ENCODE measurements around the gene NLN.
"Not testable (repeated sequence)": the region's sequence is repeated elsewhere in the genome, so short reads cannot be mapped to it uniquely, and the experiment has no call there.

NLN gene

DNA sequence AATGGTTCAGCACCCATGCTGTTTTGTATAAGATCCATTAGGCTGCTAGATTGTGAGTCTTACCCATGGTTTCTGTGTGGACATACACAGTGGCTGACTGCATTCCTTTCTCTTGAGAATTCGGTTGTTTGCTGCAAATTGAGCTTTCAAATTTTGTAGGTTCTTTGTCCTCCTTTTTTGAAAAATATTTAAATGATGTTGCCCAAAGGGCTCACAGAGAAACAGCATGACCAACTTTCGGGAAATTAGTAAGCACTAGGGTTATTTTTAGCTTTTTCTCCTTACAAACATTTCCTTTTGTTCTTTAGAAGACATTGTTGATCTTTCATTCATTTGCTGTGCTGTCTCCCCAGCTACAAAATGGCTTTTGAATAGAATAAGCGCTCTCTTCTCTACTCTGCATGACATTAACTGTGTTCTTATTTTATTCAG is 79.4 kb downstream of the NLN start:
- H3K4me1 ChIP-seq (ENCODE audit: insufficient read depth, low read length) = no peaks in the 10 kb centered on the region
- no peaks in the 10 kb centered on the region for H3K9me3 ChIP-seq (ENCODE audit: insufficient read depth, low read depth, low read length)
- peaks cover 84% of the 10 kb centered on the region for H3K36me3 ChIP-seq (ENCODE audit: insufficient read depth, low read depth, low read length)
- no peaks in the 10 kb centered on the region for H3K27me3 ChIP-seq (ENCODE audit: insufficient read depth, low read length)
- H3K4me3 ChIP-seq (ENCODE audit: low read length) = no peak overlapping the region
- H3K9ac ChIP-seq (ENCODE audit: low read depth, low read length) = no peak overlapping the region
- H3K27ac ChIP-seq (ENCODE audit: low read length) = no peak overlapping the region

DNA sequence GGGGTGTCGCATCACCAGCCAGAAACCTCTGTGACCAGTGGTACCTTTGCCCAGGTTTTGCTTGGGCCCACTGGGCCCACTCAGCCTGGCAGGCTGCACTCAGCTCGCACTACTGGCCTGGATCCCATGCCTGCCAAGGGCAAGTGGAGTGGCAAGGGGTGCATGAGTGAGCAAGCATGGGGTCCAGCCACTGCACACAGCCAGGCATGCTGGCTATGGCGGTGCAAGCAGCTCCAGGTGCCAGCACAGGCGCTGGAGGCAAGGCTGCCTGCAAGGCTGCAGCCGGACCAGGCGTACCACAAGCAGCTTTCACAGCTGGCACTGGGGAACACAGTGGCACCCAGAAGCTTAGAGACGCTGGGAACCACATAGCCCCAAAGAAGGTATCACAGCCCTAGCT is 80.1 kb downstream of the NLN start:
- H3K9ac ChIP-seq (ENCODE audit: low read depth, low read length) = no peak overlapping the region
- no peaks in the 10 kb centered on the region for H3K27me3 ChIP-seq (ENCODE audit: insufficient read depth, low read length)
- H3K9me3 ChIP-seq (ENCODE audit: insufficient read depth, low read depth, low read length) = no peaks in the 10 kb centered on the region
- H3K4me3 ChIP-seq (ENCODE audit: low read length) = no peak overlapping the region
- H3K27ac ChIP-seq (ENCODE audit: low read length) = no peak overlapping the region
- H3K36me3 ChIP-seq (ENCODE audit: insufficient read depth, low read depth, low read length) = peaks cover 82% of the 10 kb centered on the region
- H3K4me1 ChIP-seq (ENCODE audit: insufficient read depth, low read length) = no peaks in the 10 kb centered on the region

DNA sequence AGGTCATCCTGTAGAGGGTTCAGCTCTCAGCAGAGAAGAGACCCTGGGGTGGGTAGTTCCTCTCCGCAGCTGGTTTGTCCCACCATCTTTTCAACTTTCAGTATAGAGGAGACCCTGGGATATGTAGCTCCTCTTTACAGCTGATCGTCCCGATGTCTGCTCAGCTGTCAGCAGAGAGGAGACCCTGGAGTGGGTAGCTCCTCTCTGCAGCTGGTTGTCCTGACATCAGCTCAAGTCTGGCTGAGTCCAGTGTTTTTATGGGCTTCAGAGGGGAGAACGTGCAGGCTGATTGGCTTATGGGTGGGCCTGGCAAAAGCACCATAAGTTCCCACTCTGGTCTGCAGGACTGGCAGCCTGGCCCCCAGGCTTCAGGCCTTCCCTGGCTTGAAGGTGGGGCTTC is 80.8 kb downstream of the NLN start:
- Histone ChIP-seq H3K4me1 (ENCODE audit: insufficient read depth, low read length) (no peaks in the 10 kb centered on the region), H3K9me3 (ENCODE audit: insufficient read depth, low read depth, low read length) (no peaks in the 10 kb centered on the region), H3K27ac (ENCODE audit: low read length) (no peak overlapping the region), H3K9ac (ENCODE audit: low read depth, low read length) (no peak overlapping the region), H3K4me3 (ENCODE audit: low read length) (no peak overlapping the region), H3K27me3 (ENCODE audit: insufficient read depth, low read length) (no peaks in the 10 kb centered on the region), H3K36me3 (ENCODE audit: insufficient read depth, low read depth, low read length) (peaks cover 79% of the 10 kb centered on the region)

DNA sequence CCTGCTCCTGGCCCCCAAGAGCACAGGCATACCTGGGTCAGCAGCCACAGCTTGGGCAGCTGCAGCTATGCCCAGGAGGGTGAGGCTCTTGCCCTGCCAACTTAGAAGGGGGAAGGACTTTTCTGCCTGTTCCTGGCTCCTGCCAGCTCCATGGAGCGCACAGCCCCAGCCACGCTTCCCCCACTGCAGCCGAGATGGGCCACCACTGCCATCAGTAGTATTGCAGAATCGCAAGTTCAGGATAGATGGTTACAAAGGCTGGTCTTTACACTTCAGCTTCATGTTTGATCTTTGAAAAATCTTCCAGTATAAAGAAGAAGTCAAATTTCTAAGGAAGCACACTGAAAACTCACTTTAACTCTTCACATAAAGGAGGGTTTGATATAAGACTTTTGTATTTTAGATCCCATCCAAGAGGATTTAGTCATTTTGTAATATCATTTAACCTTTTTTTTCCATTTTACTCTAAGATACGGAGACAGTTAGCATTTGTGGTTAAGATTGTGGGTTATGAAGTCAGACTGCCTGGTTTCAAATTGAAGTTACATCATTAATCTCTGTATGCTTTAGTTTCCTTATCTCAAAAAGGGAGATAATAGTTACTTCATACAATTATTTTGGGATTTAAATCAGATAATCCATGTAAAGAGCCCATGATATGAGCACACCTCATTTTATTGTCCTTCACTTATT is 81.8 kb downstream of the NLN start:
- Histone ChIP-seq H3K36me3 (ENCODE audit: insufficient read depth, low read depth, low read length) (peaks cover 81% of the 10 kb centered on the region), H3K9ac (ENCODE audit: low read depth, low read length) (no peak overlapping the region), H3K4me1 (ENCODE audit: insufficient read depth, low read length) (no peaks in the 10 kb centered on the region), H3K27ac (ENCODE audit: low read length) (no peak overlapping the region), H3K4me3 (ENCODE audit: low read length) (no peak overlapping the region), H3K27me3 (ENCODE audit: insufficient read depth, low read length) (no peaks in the 10 kb centered on the region), H3K9me3 (ENCODE audit: insufficient read depth, low read depth, low read length) (no peaks in the 10 kb centered on the region)

DNA sequence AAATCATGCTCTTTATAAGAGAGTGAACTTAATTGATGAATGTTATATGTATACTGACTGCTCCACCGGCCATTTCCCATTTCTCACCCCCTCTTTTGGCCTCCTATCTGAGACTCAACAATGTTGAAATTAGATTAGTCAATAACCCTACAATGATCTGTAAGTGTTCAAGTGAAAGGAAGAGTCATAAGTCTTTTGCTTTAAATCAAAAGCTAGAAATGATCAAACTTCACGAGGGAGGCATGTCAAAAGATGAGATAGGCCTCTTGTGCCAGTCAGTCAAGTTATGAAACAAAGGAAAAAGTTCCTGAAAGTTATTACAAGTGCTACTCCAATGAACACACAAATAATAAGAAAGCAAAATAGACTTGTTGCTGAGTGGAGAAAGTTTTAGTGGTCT is 83.1 kb downstream of the NLN start:
- Histone ChIP-seq H3K9me3 (ENCODE audit: insufficient read depth, low read depth, low read length) (no peaks in the 10 kb centered on the region), H3K36me3 (ENCODE audit: insufficient read depth, low read depth, low read length) (peaks cover 83% of the 10 kb centered on the region), H3K9ac (ENCODE audit: low read depth, low read length) (no peak overlapping the region), H3K27ac (ENCODE audit: low read length) (no peak overlapping the region), H3K4me1 (ENCODE audit: insufficient read depth, low read length) (no peaks in the 10 kb centered on the region), H3K27me3 (ENCODE audit: insufficient read depth, low read length) (no peaks in the 10 kb centered on the region), H3K4me3 (ENCODE audit: low read length) (no peak overlapping the region)

DNA sequence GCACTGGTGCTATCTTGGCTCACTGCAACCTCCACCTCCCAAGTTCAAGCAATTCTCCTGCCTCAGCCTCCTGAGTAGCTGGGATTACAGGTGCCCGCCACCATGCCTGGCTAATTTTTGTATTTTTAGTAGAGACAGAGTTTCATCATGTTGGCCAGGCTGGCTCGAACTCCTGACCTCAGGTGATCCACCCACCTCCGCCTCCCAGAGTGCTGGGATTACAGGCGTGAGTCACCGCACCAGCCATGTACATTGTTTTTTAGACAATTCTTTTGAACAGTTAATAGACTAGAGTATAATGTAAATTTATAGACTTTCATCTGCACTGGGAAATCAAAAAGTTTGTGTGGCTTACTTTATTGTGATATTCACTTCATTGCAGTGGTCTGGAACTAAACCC is 85.5 kb downstream of the NLN start:
- not testable (repeated sequence) for H3K9ac ChIP-seq (ENCODE audit: low read depth, low read length); H3K27me3 ChIP-seq (ENCODE audit: insufficient read depth, low read length); H3K27ac ChIP-seq (ENCODE audit: low read length); H3K4me3 ChIP-seq (ENCODE audit: low read length); H3K9me3 ChIP-seq (ENCODE audit: insufficient read depth, low read depth, low read length); H3K4me1 ChIP-seq (ENCODE audit: insufficient read depth, low read length)
- peaks cover 89% of the 10 kb centered on the region for H3K36me3 ChIP-seq (ENCODE audit: insufficient read depth, low read depth, low read length)

DNA sequence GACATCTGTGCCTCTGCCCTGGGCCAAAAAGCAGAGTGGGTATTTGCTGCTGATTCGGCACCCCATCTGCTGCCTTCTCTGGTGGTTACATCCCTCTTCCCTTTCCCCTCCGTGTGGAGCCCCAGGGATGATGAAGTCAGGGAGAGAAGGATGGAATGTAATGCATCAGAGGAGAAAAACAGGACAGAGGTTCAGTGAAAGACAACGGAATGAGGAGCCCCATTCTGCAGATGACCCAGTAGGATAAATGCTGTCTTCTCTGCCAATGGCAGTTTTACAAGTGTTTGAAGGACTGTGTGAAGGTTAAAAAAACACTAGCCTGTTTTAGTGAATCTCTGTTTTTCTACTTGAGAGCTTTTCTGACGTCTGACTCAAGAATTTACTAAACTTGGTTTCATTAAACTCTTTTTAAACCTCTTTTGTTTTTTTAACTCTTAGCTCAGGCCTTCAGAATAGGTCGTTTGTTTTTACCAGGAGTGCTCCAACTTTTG is 86.3 kb downstream of the NLN start:
- H3K27ac ChIP-seq (ENCODE audit: low read length) = no peak overlapping the region
- H3K9ac ChIP-seq (ENCODE audit: low read depth, low read length) = no peak overlapping the region
- H3K4me3 ChIP-seq (ENCODE audit: low read length) = no peak overlapping the region
- no peaks in the 10 kb centered on the region for H3K4me1 ChIP-seq (ENCODE audit: insufficient read depth, low read length)
- no peaks in the 10 kb centered on the region for H3K9me3 ChIP-seq (ENCODE audit: insufficient read depth, low read depth, low read length)
- peaks cover 93% of the 10 kb centered on the region for H3K36me3 ChIP-seq (ENCODE audit: insufficient read depth, low read depth, low read length)
- no peaks in the 10 kb centered on the region for H3K27me3 ChIP-seq (ENCODE audit: insufficient read depth, low read length)

DNA sequence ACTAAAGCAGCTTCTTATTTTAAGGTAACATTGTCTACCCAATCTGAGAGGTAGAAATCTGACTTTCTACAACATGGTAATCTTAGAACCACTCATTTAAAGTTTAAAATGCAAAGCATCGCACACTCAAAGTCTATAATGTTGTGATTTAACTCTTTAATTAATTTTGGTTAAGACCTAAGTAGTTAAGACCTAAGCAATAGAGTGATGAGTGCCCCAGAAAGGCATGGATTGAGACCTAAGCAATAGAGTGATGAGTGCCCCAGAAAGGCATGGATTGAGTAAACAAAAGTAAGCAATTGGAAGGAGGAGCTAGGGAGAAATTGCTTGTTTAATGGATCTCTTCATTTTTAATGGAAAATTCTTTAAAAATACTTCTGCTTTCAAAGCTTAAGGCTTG is 86.8 kb downstream of the NLN start:
- H3K9me3 ChIP-seq (ENCODE audit: insufficient read depth, low read depth, low read length) = no peaks in the 10 kb centered on the region
- no peaks in the 10 kb centered on the region for H3K27me3 ChIP-seq (ENCODE audit: insufficient read depth, low read length)
- H3K27ac ChIP-seq (ENCODE audit: low read length) = no peak overlapping the region
- no peak overlapping the region for H3K4me3 ChIP-seq (ENCODE audit: low read length)
- peaks cover 95% of the 10 kb centered on the region for H3K36me3 ChIP-seq (ENCODE audit: insufficient read depth, low read depth, low read length)
- H3K4me1 ChIP-seq (ENCODE audit: insufficient read depth, low read length) = no peaks in the 10 kb centered on the region
- H3K9ac ChIP-seq (ENCODE audit: low read depth, low read length) = no peak overlapping the region

DNA sequence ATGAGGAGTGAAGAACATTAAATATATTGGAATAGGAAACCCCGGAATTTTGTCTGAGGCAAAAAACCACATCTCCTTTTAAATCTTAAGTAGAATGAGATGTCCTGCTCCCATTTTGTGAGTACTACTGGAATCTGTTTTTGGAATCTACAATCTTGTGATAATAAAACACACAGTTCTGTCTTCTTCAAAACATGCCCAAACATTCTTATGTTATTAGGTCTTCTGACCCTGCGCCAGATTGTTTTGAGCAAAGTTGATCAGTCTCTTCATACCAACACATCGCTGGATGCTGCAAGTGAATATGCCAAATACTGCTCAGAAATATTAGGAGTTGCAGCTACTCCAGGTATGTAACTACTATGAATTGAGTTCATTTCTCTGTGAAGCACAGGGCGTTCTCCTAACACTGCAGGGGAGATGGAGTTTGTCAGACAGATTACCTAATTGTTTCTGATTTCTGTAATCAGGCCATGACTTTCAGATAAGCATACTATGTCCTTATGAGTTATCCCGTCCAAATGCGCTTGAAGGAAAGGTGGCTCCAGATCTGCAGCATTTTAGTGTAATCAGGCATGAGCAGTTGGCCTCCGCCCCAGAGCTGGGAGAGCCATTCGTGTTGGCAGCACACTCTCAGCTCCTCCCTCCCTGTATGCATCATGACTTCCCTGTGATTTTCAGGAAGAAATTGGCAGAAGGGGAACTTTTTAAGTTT is 88.0 kb downstream of the NLN start:
- Histone ChIP-seq H3K27ac (ENCODE audit: low read length) (no peak overlapping the region), H3K9me3 (ENCODE audit: insufficient read depth, low read depth, low read length) (no peaks in the 10 kb centered on the region), H3K27me3 (ENCODE audit: insufficient read depth, low read length) (no peaks in the 10 kb centered on the region), H3K36me3 (ENCODE audit: insufficient read depth, low read depth, low read length) (peaks cover 95% of the 10 kb centered on the region), H3K9ac (ENCODE audit: low read depth, low read length) (no peak overlapping the region), H3K4me3 (ENCODE audit: low read length) (no peak overlapping the region), H3K4me1 (ENCODE audit: insufficient read depth, low read length) (no peaks in the 10 kb centered on the region)

DNA sequence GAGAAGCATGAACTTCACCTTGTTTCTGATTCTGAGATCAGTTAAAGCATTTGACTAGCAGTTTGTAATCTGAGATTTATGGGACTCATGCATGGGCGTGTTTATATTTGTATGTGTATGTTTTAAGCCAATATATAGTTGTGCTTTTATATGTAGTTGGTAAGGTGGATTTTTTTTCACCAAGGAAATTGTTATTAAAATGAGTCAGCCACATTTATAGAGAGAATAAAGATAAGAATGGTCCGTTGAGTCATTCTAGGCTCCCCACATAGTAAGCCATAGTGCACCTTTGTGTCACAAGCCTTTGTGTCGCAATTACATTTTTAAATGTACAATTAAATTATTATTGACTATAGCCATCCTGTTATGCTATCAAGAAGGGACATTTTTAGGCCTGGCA is 89.0 kb downstream of the NLN start:
- H3K4me3 ChIP-seq (ENCODE audit: low read length) = no peak overlapping the region
- no peak overlapping the region for H3K27ac ChIP-seq (ENCODE audit: low read length)
- peaks cover 95% of the 10 kb centered on the region for H3K36me3 ChIP-seq (ENCODE audit: insufficient read depth, low read depth, low read length)
- H3K9me3 ChIP-seq (ENCODE audit: insufficient read depth, low read depth, low read length) = no peaks in the 10 kb centered on the region
- no peaks in the 10 kb centered on the region for H3K4me1 ChIP-seq (ENCODE audit: insufficient read depth, low read length)
- H3K27me3 ChIP-seq (ENCODE audit: insufficient read depth, low read length) = no peaks in the 10 kb centered on the region
- H3K9ac ChIP-seq (ENCODE audit: low read depth, low read length) = no peak overlapping the region

DNA sequence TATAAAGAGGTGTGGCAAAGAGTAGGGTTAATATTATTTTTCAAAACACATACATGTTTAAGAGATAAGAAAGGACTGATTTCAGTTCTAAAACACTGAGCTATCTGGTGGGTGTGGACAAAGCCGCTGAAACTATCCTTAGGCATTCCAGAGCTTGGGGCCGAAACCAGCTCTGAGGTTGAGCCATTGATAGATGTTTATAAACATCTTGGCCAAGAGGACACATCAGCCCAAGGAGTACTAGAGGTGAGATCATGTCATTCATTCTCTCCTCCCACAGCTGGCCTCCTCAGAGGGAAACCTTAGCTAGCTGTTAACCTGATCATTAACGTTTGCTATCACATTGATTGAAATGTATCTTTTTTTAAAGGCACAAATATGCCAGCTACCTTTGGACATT is 89.9 kb downstream of the NLN start:
- H3K4me3 ChIP-seq (ENCODE audit: low read length) = no peak overlapping the region
- H3K27ac ChIP-seq (ENCODE audit: low read length) = no peak overlapping the region
- no peaks in the 10 kb centered on the region; the same call in 1 of the 2 replicates for H3K4me1 ChIP-seq (ENCODE audit: insufficient read depth, low read length)
- H3K27me3 ChIP-seq (ENCODE audit: insufficient read depth, low read length) = no peaks in the 10 kb centered on the region
- no peaks in the 10 kb centered on the region for H3K9me3 ChIP-seq (ENCODE audit: insufficient read depth, low read depth, low read length)
- H3K9ac ChIP-seq (ENCODE audit: low read depth, low read length) = no peak overlapping the region
- peaks cover 95% of the 10 kb centered on the region for H3K36me3 ChIP-seq (ENCODE audit: insufficient read depth, low read depth, low read length)

DNA sequence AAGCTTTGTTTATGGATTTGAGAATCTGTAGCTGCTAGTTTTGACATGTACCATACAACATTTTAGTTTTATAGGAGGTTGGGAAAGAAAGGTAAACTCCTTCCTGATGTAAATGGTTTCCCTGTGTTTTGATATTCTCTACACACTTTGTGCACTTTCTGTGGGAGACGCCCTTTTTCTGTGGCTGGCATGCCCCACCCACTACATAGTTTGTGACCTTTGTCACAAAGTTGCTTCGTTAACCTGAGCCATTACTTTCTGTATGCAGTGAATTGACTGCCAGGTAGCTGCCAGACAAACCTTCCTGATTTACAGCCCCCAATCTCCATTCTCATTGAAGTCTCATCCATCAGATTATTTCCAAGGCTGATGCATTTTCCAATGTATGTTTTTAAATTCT is 90.6 kb downstream of the NLN start:
- H3K27ac ChIP-seq (ENCODE audit: low read length) = no peak overlapping the region
- H3K9me3 ChIP-seq (ENCODE audit: insufficient read depth, low read depth, low read length) = no peaks in the 10 kb centered on the region
- no peaks in the 10 kb centered on the region for H3K27me3 ChIP-seq (ENCODE audit: insufficient read depth, low read length)
- H3K9ac ChIP-seq (ENCODE audit: low read depth, low read length) = no peak overlapping the region
- peaks cover 99% of the 10 kb centered on the region for H3K36me3 ChIP-seq (ENCODE audit: insufficient read depth, low read depth, low read length)
- H3K4me1 ChIP-seq (ENCODE audit: insufficient read depth, low read length) = peaks cover 7% of the 10 kb centered on the region; the same call in 1 of the 2 replicates
- H3K4me3 ChIP-seq (ENCODE audit: low read length) = no peak overlapping the region
